Endothelial cell (in vitro differentiated cells): ENCODE measurements around the gene LDLRAD1. TPM values are rescaled to one million over a fixed set of nuclear protein-coding genes. Genes with fewer than 3 reads are reported as not detected.

ENCODE experiments used
- DNase-seq: peaks from one replicate; pipeline ENCODE4 v3.0.0; 2021; ENCODE audit warnings: low spot score
- H3K27ac Mint-ChIP-seq: one replicate; pipeline ENCODE4 v1.8.0; 2021; ENCODE audit warnings: mixed read lengths, inconsistent platforms; ENCODE audit not compliant: unreplicated experiment
- H3K27me3 Mint-ChIP-seq: one replicate; pipeline ENCODE4 v1.8.0; 2021; ENCODE audit warnings: mild to moderate bottlenecking, moderate library complexity, mixed read lengths, inconsistent platforms; ENCODE audit not compliant: unreplicated experiment
- H3K36me3 Mint-ChIP-seq: one replicate; pipeline ENCODE4 v1.8.0; 2021; ENCODE audit warnings: mild to moderate bottlenecking, low read depth, mixed read lengths, inconsistent platforms; ENCODE audit not compliant: unreplicated experiment
- H3K4me1 Mint-ChIP-seq: one replicate; pipeline ENCODE4 v1.8.0; 2021; ENCODE audit warnings: mild to moderate bottlenecking, mixed read lengths, inconsistent platforms; ENCODE audit not compliant: unreplicated experiment
- H3K4me3 Mint-ChIP-seq: one replicate; pipeline ENCODE4 v1.8.0; 2021; ENCODE audit warnings: mild to moderate bottlenecking, mixed read lengths, inconsistent platforms; ENCODE audit not compliant: unreplicated experiment
- H3K9me3 Mint-ChIP-seq: one replicate; pipeline ENCODE4 v1.8.0; 2021; ENCODE audit warnings: mixed read lengths, inconsistent platforms; ENCODE audit not compliant: unreplicated experiment
- CTCF ChIP-seq: fragments of 200-600 bp; sonication (generic); IDR thresholded peaks from one replicate; pipeline ENCODE4 v1.5.0; 2021; ENCODE audit warnings: antibody characterized with exemption; ENCODE audit not compliant: unreplicated experiment
- total RNA-seq: library from RNA; stranded (reverse); fragmentation: NEBNext Ultra II Directional; extraction: Animal tissue kit (Norgen Biotek cat#: 25700); gene quantifications from one replicate; pipeline ENCODE4 v1.2.1, GENCODE V29; 2021; ENCODE audit not compliant: unreplicated experiment

Gene LDLRAD1
- total RNA-seq, 1 donor from 2014 or later = not detected

- no peak for TF ChIP-seq CTCF
- H3K27me3 Mint-ChIP-seq = no peaks in the 10 kb centered on the region
- H3K9me3 Mint-ChIP-seq = no peaks in the 10 kb centered on the region
- no peak overlapping the region for H3K27ac Mint-ChIP-seq
- H3K4me3 Mint-ChIP-seq = no peak overlapping the region
- H3K36me3 Mint-ChIP-seq = peaks cover 11% of the 10 kb centered on the region
- DNase-seq = no peak
- no peaks in the 10 kb centered on the region for H3K4me1 Mint-ChIP-seq
Measured at GRCh38 chr1:54046671-54047383, 28.8 kb upstream of the LDLRAD1 start.

DNA sequence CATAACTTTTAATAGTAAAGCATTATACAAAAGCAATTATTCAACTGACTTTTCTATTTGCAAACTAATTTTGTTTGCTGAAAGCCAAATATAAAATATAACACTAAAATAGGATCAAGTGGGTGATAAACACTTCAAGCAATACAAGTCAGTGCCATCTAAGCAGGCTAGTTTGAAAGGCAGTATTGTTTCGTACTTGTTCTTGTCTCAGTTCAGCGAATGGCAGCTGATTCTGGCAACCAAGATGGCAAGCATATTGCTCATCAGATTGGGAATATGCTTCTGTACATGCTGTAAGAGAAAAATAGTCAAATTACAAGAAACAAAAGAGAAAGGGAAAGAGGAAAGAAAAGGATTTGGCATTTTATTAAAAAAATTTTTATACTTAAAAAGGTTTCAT, 27.5 kb upstream of the LDLRAD1 start:
- H3K27me3 Mint-ChIP-seq = no peaks in the 10 kb centered on the region
- DNase-seq = no peak
- no peaks in the 10 kb centered on the region for H3K9me3 Mint-ChIP-seq
- peaks cover 11% of the 10 kb centered on the region for H3K36me3 Mint-ChIP-seq
- no peak overlapping the region for H3K4me3 Mint-ChIP-seq
- no peak overlapping the region for H3K27ac Mint-ChIP-seq
- TF ChIP-seq CTCF = no peak
- no peaks in the 10 kb centered on the region for H3K4me1 Mint-ChIP-seq

- Mint-ChIP-seq H3K27me3 (no peaks in the 10 kb centered on the region), H3K4me1 (no peaks in the 10 kb centered on the region), H3K9me3 (no peaks in the 10 kb centered on the region), H3K4me3 (no peak overlapping the region), H3K27ac (no peak overlapping the region), H3K36me3 (peaks cover 25% of the 10 kb centered on the region)
- DNase-seq = no peak
- no peak for TF ChIP-seq CTCF
Measured at GRCh38 chr1:54041806-54042205, 23.8 kb upstream of the LDLRAD1 start.

- no peak for TF ChIP-seq CTCF
- H3K36me3 Mint-ChIP-seq = peaks cover 29% of the 10 kb centered on the region
- no peak overlapping the region for H3K4me3 Mint-ChIP-seq
- H3K27me3 Mint-ChIP-seq = no peaks in the 10 kb centered on the region
- no peaks in the 10 kb centered on the region for H3K9me3 Mint-ChIP-seq
- DNase-seq = no peak
- no peak overlapping the region for H3K27ac Mint-ChIP-seq
- no peaks in the 10 kb centered on the region for H3K4me1 Mint-ChIP-seq
Measured at GRCh38 chr1:54037476-54037875, 19.5 kb upstream of the LDLRAD1 start.
